AG04449 (cell line): Measurements from ENCODE around the gene TMEM14A.
"Not testable (repeated sequence)": the region's sequence is repeated elsewhere in the genome, so short reads cannot be mapped to it uniquely, and the experiment has no call there.

Source experiments
- CTCF ChIA-PET: fragments of 350-600 bp; formaldehyde crosslinking; extraction: SDS; loops from one replicate; lab custom pipeline; 2021; ENCODE audit warnings: antibody characterized with exemption; lab: Yijun Ruan, JAX
- POLR2A ChIA-PET: fragments of 400-600, 350-600 bp; formaldehyde crosslinking; extraction: SDS; loops from one replicate; lab custom pipeline; 2020; ENCODE audit warnings: antibody characterized with exemption, inconsistent platforms; lab: Yijun Ruan, JAX
- DNase-seq: peaks from one replicate; pipeline ENCODE4 v3.0.0-alpha.2; 2010; ENCODE audit warnings: low read depth, low spot score
- H3K4me3 ChIP-seq: 2 replicates; pipeline ENCODE4 v1.5.1; 2011; ENCODE audit warnings: low read depth, mild to moderate bottlenecking, control low read depth, low read length
- CTCF ChIP-seq: IDR thresholded peaks from one replicate; pipeline ENCODE4 v1.5.1; 2011; ENCODE audit warnings: mild to moderate bottlenecking, moderate library complexity, low read length, control low read depth, inconsistent platforms; ENCODE audit not compliant: insufficient read depth; ENCODE audit errors: missing control alignments

Gene TMEM14A

GRCh38 chr6:52697903-52698302 lies 27.0 kb downstream of the TMEM14A start:
- H3K4me3 ChIP-seq = no peak overlapping the region
- DNase-seq = no peak
- ChIA-PET POLR2A (no interaction called here), CTCF (no interaction called here)
- no peak for TF ChIP-seq CTCF

DNA sequence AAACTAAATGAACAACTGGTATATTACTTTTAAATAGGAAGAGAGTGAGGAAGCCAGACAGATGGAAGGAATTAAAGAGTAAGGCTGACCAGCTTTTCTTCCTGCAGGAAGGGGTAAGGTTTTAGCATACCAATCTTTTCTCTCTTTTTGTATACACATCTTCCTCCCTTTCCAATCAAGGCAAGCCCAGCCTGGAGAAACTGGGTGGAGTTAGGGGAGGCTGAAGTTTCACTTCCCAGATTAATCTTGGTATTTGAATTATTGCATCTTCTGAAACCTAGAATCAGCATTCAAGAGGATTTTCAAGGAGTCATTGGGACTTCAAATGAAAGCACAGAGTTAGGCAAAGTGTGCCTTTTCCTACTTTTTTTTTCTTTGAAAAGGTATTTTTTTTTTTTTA lies 33.1 kb downstream of the TMEM14A start:
- no peak overlapping the region for H3K4me3 ChIP-seq
- ChIA-PET CTCF (interaction anchor here (0.8 kb wide), 1 partner anchor 297 kb away, joined by 3 read pairs; no protein-coding TSS in a partner anchor), POLR2A (no interaction called here)
- no peak for TF ChIP-seq CTCF
- DNase-seq = no peak

DNA sequence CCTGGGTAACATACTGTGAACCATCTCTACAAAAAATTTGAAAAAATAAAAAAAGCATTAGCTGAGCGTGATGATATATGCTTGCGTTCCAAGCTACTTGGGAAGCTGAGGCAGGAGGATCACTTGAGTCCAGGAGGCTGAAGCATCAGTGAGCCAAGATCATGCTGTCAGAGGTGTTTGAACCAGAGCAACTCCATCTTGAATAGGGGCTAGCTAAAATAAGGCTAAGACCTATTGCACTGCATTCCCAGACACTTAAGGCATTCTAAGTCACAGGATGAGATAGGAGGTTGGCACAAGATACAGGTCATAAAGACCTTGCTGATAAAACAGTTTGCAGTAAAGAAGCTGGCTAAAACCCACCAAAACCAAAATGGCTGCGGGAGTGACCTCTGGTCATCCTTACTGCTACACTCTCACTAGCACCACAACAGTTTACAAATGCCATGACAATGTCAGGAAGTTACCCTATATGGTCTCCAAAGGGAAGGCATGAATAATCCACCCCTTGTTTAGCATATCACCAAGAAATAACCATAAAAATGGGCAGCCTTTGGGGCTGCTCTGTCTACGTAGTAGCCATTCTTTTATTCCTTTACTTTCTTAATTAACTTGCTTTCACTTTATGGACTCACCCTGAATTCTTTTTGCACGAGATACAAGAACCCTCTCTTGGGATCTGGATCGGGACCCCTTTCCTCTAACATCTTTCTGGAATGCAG lies 34.0 kb downstream of the TMEM14A start:
- not testable (repeated sequence) for DNase-seq
- CTCF ChIA-PET = interaction anchor here (2.2 kb wide), 1 partner anchor 20 kb away, joined by 9 read pairs; no protein-coding TSS in a partner anchor

DNA sequence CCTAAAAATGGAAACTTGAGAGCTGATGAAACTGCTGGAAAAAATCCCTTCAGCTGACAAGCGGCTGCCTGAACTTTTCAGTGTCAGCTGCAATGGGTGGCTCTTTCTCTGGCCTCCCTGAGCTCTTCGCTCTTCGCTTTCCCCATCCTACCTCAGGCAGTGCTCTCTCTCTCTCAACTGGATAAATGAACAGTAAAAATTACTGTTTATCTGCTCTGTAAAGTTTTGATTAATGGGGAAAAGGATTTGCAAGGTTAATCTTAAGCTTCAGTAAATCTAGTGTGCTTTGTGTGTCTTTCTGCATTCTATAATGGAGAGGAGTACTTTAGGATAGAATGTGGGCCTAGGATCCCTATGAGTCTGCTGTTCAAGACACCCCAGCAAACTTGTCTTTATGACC lies 35.1 kb downstream of the TMEM14A start:
- CTCF ChIA-PET = interaction anchor here (1.2 to 2.2 kb wide), 2 partner anchors 11 to 19 kb away, joined by 3 to 9 read pairs; no protein-coding TSS in a partner anchor

More for the DNA sequence above, 34.0 kb downstream of the TMEM14A start:
- H3K4me3 ChIP-seq, POLR2A ChIA-PET: not testable (repeated sequence)

DNA sequence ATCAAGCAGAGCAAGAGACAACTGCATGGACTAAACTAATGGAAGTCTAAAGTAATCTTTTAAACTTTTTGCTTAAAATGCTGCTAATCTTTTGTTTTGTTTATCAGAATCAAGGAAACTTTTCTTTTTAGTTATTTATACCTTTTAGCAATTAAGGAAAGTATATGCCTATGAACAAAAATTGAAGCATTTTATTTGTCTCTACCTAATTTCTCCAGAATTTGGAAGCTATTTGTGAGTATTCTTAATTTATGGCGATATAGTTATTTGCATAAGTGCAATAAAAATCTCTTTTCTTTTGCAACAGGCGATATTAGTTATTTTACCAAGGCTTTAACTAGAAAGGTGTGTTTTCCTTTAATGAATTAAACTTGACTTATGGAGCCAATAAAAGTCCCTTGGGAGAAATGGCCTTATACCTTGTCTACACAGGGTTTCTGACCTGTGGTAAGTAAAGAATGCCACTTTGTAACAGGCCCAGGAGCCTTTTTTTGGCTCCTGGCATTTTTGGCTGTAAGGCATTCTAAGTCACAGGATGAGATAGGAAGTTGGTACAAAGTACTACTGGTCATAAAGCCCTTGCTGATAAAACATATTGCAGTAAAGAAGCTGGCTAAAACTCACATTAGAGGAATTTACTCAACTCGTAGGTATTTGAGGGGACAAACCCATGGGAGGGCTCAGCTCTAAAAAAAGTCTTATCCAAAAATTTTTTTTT lies 37.2 kb downstream of the TMEM14A start:
- no peak for DNase-seq
- ChIA-PET CTCF (no interaction called here), POLR2A (no interaction called here)
- no peak overlapping the region for H3K4me3 ChIP-seq
- no peak for TF ChIP-seq CTCF

More for the DNA sequence above, 35.1 kb downstream of the TMEM14A start:
- no peak for DNase-seq
- no peak for TF ChIP-seq CTCF
- POLR2A ChIA-PET = no interaction called here
- H3K4me3 ChIP-seq = no peak overlapping the region

- ChIA-PET CTCF (interaction anchor here (0.8 to 0.9 kb wide), 2 partner anchors 8 to 21 kb away, joined by 3 read pairs; no protein-coding TSS in a partner anchor), POLR2A (no interaction called here)
- DNase-seq = no peak
- TF ChIP-seq CTCF = no peak
- no peak overlapping the region for H3K4me3 ChIP-seq
Measured at GRCh38 chr6:52712136-52712535, 41.2 kb downstream of the TMEM14A start.

DNA sequence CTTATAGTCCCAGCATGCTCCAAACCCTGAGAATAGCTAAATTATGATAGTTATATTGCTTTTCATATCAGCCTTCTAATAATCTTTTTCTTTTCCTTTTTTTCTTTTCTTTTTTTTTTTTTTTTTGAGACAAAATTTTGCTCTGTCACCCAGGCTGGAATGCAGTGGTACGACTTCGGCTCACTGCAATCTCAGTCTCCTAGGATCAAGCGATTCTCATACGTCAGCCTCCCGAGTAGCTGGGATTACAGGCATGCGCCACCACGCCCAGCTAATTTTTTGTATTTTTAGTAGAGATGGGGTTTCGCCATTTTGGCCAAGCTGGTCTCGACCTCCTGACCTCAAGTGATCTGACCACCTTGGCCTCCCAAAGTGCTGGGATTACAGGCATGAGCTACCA lies 43.8 kb downstream of the TMEM14A start:
- DNase-seq, POLR2A ChIA-PET, H3K4me3 ChIP-seq: not testable (repeated sequence)
- CTCF ChIA-PET = interaction anchor here (2.3 kb wide), 1 partner anchor 10 kb away, joined by 8 read pairs; no protein-coding TSS in a partner anchor
